ENCODE measurements around the gene CCDC142.

Gene CCDC142

DNA sequence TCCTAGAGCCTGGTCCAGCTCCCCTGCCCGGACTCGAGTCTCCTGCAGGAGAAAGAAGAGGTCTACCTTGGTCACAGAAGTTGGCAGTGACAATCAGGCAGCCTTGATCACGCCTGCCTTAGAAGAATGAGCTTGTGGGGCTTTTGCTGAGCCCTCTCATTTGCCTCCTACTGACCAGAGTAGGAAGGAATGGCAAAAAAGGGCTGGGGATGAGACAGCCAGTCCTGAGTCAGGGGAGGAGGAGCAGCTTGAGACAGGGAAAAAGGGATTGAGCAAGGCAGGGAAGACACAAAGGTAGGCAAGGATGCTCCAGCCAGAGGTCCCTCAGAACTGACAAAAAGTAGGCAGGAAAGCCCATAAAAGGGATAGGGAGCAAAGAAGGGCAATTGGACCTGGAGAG is 55.2 kb downstream of the CCDC142 start:
- TF ChIP-seq, protein P1, sequence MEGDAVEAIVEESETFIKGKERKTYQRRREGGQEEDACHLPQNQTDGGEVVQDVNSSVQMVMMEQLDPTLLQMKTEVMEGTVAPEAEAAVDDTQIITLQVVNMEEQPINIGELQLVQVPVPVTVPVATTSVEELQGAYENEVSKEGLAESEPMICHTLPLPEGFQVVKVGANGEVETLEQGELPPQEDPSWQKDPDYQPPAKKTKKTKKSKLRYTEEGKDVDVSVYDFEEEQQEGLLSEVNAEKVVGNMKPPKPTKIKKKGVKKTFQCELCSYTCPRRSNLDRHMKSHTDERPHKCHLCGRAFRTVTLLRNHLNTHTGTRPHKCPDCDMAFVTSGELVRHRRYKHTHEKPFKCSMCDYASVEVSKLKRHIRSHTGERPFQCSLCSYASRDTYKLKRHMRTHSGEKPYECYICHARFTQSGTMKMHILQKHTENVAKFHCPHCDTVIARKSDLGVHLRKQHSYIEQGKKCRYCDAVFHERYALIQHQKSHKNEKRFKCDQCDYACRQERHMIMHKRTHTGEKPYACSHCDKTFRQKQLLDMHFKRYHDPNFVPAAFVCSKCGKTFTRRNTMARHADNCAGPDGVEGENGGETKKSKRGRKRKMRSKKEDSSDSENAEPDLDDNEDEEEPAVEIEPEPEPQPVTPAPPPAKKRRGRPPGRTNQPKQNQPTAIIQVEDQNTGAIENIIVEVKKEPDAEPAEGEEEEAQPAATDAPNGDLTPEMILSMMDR (IDR thresholded peaks at IDR 0.05; ENCODE audit: low read depth, low read length): no peak
- DNase-seq: no peak
- no peaks in the 10 kb centered on the region for H3K27me3 ChIP-seq
- no peaks in the 10 kb centered on the region for H3K9me3 ChIP-seq
- no peaks in the 10 kb centered on the region for H3K4me1 ChIP-seq
- H3K4me3 ChIP-seq (ENCODE audit: low read depth, low read length): no peak overlapping the region
- no peaks in the 10 kb centered on the region for H3K36me3 ChIP-seq

GRCh38 chr2:74426181-74426758 is 56.5 kb downstream of the CCDC142 start:
- no peaks in the 10 kb centered on the region for H3K9me3 ChIP-seq
- no peaks in the 10 kb centered on the region for H3K4me1 ChIP-seq
- no peak overlapping the region for H3K4me3 ChIP-seq (ENCODE audit: low read depth, low read length)
- H3K27me3 ChIP-seq: no peaks in the 10 kb centered on the region
- TF ChIP-seq, protein P1 (IDR thresholded peaks at IDR 0.05; ENCODE audit: low read depth, low read length): no peak
- H3K36me3 ChIP-seq: no peaks in the 10 kb centered on the region
- DNase-seq: no peak

- Histone ChIP-seq H3K4me1 (no peaks in the 10 kb centered on the region), H3K9me3 (no peaks in the 10 kb centered on the region), H3K36me3 (no peaks in the 10 kb centered on the region), H3K27me3 (no peaks in the 10 kb centered on the region), H3K4me3 (ENCODE audit: low read depth, low read length) (no peak overlapping the region)
- no peak for DNase-seq
- TF ChIP-seq, protein P1 (IDR thresholded peaks at IDR 0.05; ENCODE audit: low read depth, low read length): no peak
Measured at GRCh38 chr2:74425523-74425922, 57.3 kb downstream of the CCDC142 start.

DNA sequence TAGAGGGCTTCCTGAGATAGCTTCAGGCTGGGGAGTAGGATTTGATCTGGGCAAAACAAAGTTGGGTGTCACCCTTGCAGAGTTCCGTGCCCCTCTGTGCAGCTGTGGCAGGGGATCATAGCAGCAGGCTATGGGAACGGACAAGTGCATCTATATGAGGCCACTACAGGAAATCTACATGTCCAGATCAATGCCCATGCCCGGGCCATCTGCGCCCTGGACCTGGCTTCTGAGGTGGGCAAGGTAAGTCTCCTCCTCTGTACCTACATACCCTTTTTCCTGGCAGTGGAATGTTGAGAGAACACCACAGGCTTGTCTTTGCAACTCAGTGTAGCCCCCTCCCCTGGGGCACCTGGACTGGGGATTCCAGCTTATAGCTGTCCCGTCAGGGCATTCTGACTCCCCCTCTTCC is 57.8 kb downstream of the CCDC142 start:
- H3K9me3 ChIP-seq: no peaks in the 10 kb centered on the region
- TF ChIP-seq, protein P1 (IDR thresholded peaks at IDR 0.05; ENCODE audit: low read depth, low read length): no peak
- no peaks in the 10 kb centered on the region for H3K4me1 ChIP-seq
- H3K27me3 ChIP-seq: no peaks in the 10 kb centered on the region
- H3K36me3 ChIP-seq: no peaks in the 10 kb centered on the region
- H3K4me3 ChIP-seq (ENCODE audit: low read depth, low read length): no peak overlapping the region
- DNase-seq: no peak

DNA sequence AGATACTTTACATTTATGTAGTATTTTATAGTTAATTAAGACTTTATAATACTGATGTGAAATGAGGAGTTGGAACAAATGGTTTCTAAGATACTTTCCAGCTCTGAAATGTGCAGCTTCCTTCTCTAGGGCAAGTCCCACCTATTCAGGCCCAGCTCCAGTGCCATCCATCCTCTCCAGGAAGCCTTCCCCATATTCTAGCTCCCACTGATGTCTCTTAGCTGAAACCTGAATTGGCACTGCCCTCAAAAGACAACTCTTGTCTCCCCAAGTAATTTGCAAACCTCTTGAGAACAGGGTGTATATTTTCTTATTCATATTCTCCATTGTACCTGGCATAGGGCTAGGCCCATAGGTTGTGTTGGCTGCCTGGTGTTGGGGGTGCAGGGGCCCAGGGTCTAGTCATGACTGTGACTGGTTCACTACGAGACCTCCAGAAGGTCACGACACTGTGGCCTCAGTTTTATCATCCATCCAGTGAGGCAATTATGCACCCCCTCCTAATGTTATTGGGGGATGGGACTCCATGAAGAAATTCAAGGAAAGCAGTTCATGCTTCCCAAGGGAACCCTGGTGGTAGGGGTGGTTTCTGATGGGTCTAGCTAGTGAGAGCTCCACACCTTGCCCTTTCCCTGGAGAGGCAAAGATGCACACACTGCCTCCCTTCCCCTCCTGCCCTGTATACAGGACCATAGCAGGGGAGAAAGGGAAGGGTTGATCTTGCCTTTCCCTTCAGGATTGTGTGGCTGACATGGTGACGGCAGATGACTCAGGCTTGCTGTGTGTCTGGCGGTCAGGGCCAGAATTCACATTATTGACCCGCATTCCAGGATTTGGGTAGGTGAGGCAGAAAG is 58.4 kb downstream of the CCDC142 start:
- DNase-seq: no peak
- no peaks in the 10 kb centered on the region for H3K4me1 ChIP-seq
- no peaks in the 10 kb centered on the region for H3K9me3 ChIP-seq
- H3K36me3 ChIP-seq: no peaks in the 10 kb centered on the region
- TF ChIP-seq, protein P1 (IDR thresholded peaks at IDR 0.05; ENCODE audit: low read depth, low read length): no peak
- H3K27me3 ChIP-seq: no peaks in the 10 kb centered on the region
- no peak overlapping the region for H3K4me3 ChIP-seq (ENCODE audit: low read depth, low read length)

All from BE2C (cell line).